ENCODE results near the gene CYBA.

The CYBA gene

DNA sequence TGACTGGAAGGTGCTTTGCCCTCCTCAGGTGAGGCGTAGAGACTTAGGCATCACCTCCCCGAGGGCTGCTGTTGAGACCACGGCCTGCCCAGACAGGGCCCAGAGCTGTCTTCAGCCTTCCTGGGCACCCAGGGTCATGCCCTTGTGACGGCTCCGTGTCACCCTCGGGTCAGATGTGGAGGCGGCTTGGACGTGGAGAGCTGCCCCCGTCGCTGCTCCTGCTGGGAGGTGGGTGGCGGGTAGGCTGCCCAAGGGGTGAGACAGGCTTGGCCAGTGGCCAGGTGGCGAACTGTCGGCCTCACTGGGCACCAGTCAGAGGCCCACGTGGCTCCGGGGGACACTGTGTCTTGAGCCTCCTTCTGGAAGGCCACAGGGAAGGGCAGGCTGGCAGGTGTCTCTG lies 44.4 kb upstream of the CYBA start:
- Histone ChIP-seq H3K9ac (ENCODE audit: low read length) (no peak overlapping the region), H3K9me3 (ENCODE audit: insufficient read depth, low read length) (no peaks in the 10 kb centered on the region), H3K79me2 (ENCODE audit: low read length) (no peaks in the 10 kb centered on the region), H3K36me3 (replicated peaks; ENCODE audit: low read depth, low read length) (peaks cover 11% of the 10 kb centered on the region), H3K27me3 (ENCODE audit: low read depth, low read length) (peaks cover 4% of the 10 kb centered on the region; the same call in 1 of the 2 replicates), H2AFZ (ENCODE audit: low read depth, low read length) (no peak overlapping the region), H4K20me1 (ENCODE audit: insufficient read depth, low read length) (no peaks in the 10 kb centered on the region), H3K4me3 (ENCODE audit: low read length) (no peak overlapping the region), H3K4me2 (ENCODE audit: low read length) (no peak overlapping the region), H3K27ac (ENCODE audit: low read length) (no peak overlapping the region), H3K4me1 (ENCODE audit: low read length) (peaks cover 7% of the 10 kb centered on the region)
- TF ChIP-seq, protein P1, sequence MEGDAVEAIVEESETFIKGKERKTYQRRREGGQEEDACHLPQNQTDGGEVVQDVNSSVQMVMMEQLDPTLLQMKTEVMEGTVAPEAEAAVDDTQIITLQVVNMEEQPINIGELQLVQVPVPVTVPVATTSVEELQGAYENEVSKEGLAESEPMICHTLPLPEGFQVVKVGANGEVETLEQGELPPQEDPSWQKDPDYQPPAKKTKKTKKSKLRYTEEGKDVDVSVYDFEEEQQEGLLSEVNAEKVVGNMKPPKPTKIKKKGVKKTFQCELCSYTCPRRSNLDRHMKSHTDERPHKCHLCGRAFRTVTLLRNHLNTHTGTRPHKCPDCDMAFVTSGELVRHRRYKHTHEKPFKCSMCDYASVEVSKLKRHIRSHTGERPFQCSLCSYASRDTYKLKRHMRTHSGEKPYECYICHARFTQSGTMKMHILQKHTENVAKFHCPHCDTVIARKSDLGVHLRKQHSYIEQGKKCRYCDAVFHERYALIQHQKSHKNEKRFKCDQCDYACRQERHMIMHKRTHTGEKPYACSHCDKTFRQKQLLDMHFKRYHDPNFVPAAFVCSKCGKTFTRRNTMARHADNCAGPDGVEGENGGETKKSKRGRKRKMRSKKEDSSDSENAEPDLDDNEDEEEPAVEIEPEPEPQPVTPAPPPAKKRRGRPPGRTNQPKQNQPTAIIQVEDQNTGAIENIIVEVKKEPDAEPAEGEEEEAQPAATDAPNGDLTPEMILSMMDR (IDR thresholded peaks at IDR 0.05; ENCODE audit: low read depth, low read length), result no peak
- TF ChIP-seq EZH2phosphoT487 (IDR thresholded peaks at IDR 0.05; ENCODE audit: low read depth), result no peak

- no peaks in the 10 kb centered on the region for H3K79me2 ChIP-seq (ENCODE audit: low read length)
- peaks cover 9% of the 10 kb centered on the region for H3K36me3 ChIP-seq (replicated peaks; ENCODE audit: low read depth, low read length)
- no peaks in the 10 kb centered on the region for H4K20me1 ChIP-seq (ENCODE audit: insufficient read depth, low read length)
- no peak overlapping the region for H3K4me2 ChIP-seq (ENCODE audit: low read length)
- no peak overlapping the region for H3K9ac ChIP-seq (ENCODE audit: low read length)
- H3K9me3 ChIP-seq (ENCODE audit: insufficient read depth, low read length), result no peaks in the 10 kb centered on the region
- H3K4me1 ChIP-seq (ENCODE audit: low read length), result peaks cover 5% of the 10 kb centered on the region; the same call in 1 of the 2 replicates
- H3K27me3 ChIP-seq (ENCODE audit: low read depth, low read length), result peaks cover 4% of the 10 kb centered on the region; the same call in 1 of the 2 replicates
- H3K27ac ChIP-seq (ENCODE audit: low read length), result no peak overlapping the region
- H3K4me3 ChIP-seq (ENCODE audit: low read length), result no peak overlapping the region
- TF ChIP-seq, protein P1 (IDR thresholded peaks at IDR 0.05; ENCODE audit: low read depth, low read length), result no peak
- no peak for TF ChIP-seq EZH2phosphoT487 (IDR thresholded peaks at IDR 0.05; ENCODE audit: low read depth)
- H2AFZ ChIP-seq (ENCODE audit: low read depth, low read length), result no peak overlapping the region
Measured at GRCh38 chr16:88694221-88695087, 43.6 kb upstream of the CYBA start.

- Histone ChIP-seq H4K20me1 (ENCODE audit: insufficient read depth, low read length) (no peaks in the 10 kb centered on the region), H3K4me2 (ENCODE audit: low read length) (no peak overlapping the region), H3K9ac (ENCODE audit: low read length) (no peak overlapping the region), H3K27me3 (ENCODE audit: low read depth, low read length) (peaks cover 6% of the 10 kb centered on the region; the same call in 1 of the 2 replicates), H3K4me1 (ENCODE audit: low read length) (peaks cover 5% of the 10 kb centered on the region; the same call in 1 of the 2 replicates), H3K79me2 (ENCODE audit: low read length) (no peaks in the 10 kb centered on the region), H3K27ac (ENCODE audit: low read length) (no peak overlapping the region), H2AFZ (ENCODE audit: low read depth, low read length) (no peak overlapping the region), H3K4me3 (ENCODE audit: low read length) (no peak overlapping the region), H3K9me3 (ENCODE audit: insufficient read depth, low read length) (no peaks in the 10 kb centered on the region), H3K36me3 (replicated peaks; ENCODE audit: low read depth, low read length) (peaks cover 6% of the 10 kb centered on the region)
- TF ChIP-seq, protein P1 (IDR thresholded peaks at IDR 0.05; ENCODE audit: low read depth, low read length), result no peak
- TF ChIP-seq EZH2phosphoT487 (IDR thresholded peaks at IDR 0.05; ENCODE audit: low read depth), result no peak
Measured at GRCh38 chr16:88693420-88694177, 42.7 kb upstream of the CYBA start.

- TF ChIP-seq EZH2phosphoT487 (IDR thresholded peaks at IDR 0.05; ENCODE audit: low read depth), result no peak
- TF ChIP-seq, protein P1 (IDR thresholded peaks at IDR 0.05; ENCODE audit: low read depth, low read length), result no peak
- Histone ChIP-seq H2AFZ (ENCODE audit: low read depth, low read length) (no peak overlapping the region), H3K27me3 (ENCODE audit: low read depth, low read length) (peaks cover 13% of the 10 kb centered on the region; the same call in 1 of the 2 replicates), H3K36me3 (replicated peaks; ENCODE audit: low read depth, low read length) (peaks cover 3% of the 10 kb centered on the region), H3K4me1 (ENCODE audit: low read length) (peaks cover 5% of the 10 kb centered on the region; the same call in 1 of the 2 replicates), H3K27ac (ENCODE audit: low read length) (no peak overlapping the region), H3K79me2 (ENCODE audit: low read length) (no peaks in the 10 kb centered on the region), H3K4me3 (ENCODE audit: low read length) (no peak overlapping the region), H3K9me3 (ENCODE audit: insufficient read depth, low read length) (no peaks in the 10 kb centered on the region), H3K9ac (ENCODE audit: low read length) (no peak overlapping the region), H3K4me2 (ENCODE audit: low read length) (no peak overlapping the region), H4K20me1 (ENCODE audit: insufficient read depth, low read length) (no peaks in the 10 kb centered on the region)
Measured at GRCh38 chr16:88692861-88693260, 42.0 kb upstream of the CYBA start.

All from OCI-LY3 (cell line).